ENCODE measurements around the gene CSMD2.

DNA sequence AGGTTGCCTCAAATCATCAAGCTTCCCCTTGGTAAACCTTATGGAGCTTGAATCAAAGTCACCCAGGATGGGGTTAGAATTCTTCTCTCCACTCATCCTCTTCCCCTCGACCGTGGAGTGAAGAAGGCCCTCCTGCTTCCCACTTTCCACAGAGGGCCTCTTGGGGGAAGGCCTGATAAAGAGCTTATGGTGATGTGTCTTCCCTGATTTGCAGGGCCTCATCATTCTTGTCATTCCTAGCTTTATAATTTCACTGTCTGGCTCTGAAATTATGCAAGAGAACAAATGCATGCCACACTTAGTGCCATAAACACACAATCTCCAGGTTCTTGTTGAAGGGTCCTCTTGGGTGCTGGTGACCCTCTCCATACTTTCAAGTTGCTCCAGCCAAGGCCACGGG is 199.9 kb downstream of the CSMD2 start:
- TF ChIP-seq EZH2 (IDR thresholded peaks at IDR 0.05; ENCODE audit: borderline replicate concordance, low read depth, low read length, severe bottlenecking) (no peak), CTCF (IDR thresholded peaks at IDR 0.05; ENCODE audit: borderline replicate concordance, extremely low read depth, low read length, poor library complexity, severe bottlenecking) (no peak)
